A673 (cell line): ENCODE data around the gene KRTAP19-8. TPM values are rescaled to one million over a fixed set of nuclear protein-coding genes. Genes with fewer than 3 reads are reported as not detected.

ENCODE experiments used
- BruUV-seq: library from RNA; stranded (reverse); fragments of 400-500 nt; replicated peaks from 2 replicates; lab custom pipeline; 2021; lab: Mats Ljungman, UMichigan
- CTCF ChIA-PET: fragments of 300-600 bp; sonication (Branson Sonifier 250); formaldehyde crosslinking; loops from one replicate; lab custom pipeline; 2022; ENCODE audit warnings: antibody characterized with exemption; lab: Charles Lee
- POLR2A ChIA-PET: fragments of 300-600 bp; sonication (Branson Sonifier 250); formaldehyde crosslinking; loops from one replicate; lab custom pipeline; 2022; ENCODE audit warnings: antibody characterized with exemption; ENCODE audit not compliant: low non-redundant PET; lab: Charles Lee
- DNase-seq: peaks from one replicate; pipeline ENCODE4 v3.0.0-alpha.2; 2015; ENCODE audit warnings: low spot score
- H3K27ac ChIP-seq: fragments of 200-600 bp; sonication (generic); 2 replicates; pipeline ENCODE4 v1.5.1; 2016; ENCODE audit warnings: mixed run types, low read depth, mild to moderate bottlenecking, mixed read lengths, antibody characterized with exemption, low read length; ENCODE audit not compliant: poor library complexity, severe bottlenecking
- H3K27me3 ChIP-seq: fragments of 200-600 bp; sonication (generic); replicated peaks from 2 replicates; pipeline ENCODE4 v1.6.1; 2017; ENCODE audit warnings: mixed run types, low read depth, mild to moderate bottlenecking, mixed read lengths, antibody characterized with exemption, low read length; ENCODE audit not compliant: insufficient read depth, poor library complexity
- H3K36me3 ChIP-seq: fragments of 200-600 bp; sonication (generic); 2 replicates; pipeline ENCODE4 v1.6.1; 2016; ENCODE audit warnings: mixed run types, mild to moderate bottlenecking, mixed read lengths, antibody characterized with exemption, low read length; ENCODE audit not compliant: insufficient read depth, poor library complexity, severe bottlenecking
- H3K4me1 ChIP-seq: fragments of 200-600 bp; sonication (generic); 2 replicates; pipeline ENCODE4 v1.6.1; 2017; ENCODE audit warnings: mixed run types, mild to moderate bottlenecking, mixed read lengths, antibody characterized with exemption, low read length; ENCODE audit not compliant: insufficient read depth, poor library complexity, severe bottlenecking
- H3K4me3 ChIP-seq: fragments of 200-600 bp; sonication (generic); 2 replicates; pipeline ENCODE4 v1.5.1; 2016; ENCODE audit warnings: low read depth, mixed run types, mild to moderate bottlenecking, mixed read lengths, low read length; ENCODE audit not compliant: poor library complexity, severe bottlenecking
- H3K9me3 ChIP-seq: fragments of 200-600 bp; sonication (generic); 2 replicates; pipeline ENCODE4 v1.6.1; 2016; ENCODE audit warnings: mixed run types, low read depth, mild to moderate bottlenecking, mixed read lengths, antibody characterized with exemption, low read length; ENCODE audit not compliant: poor library complexity, severe bottlenecking
- CTCF ChIP-seq: fragments of 300-800, 200-600 bp; sonication (generic); conservative IDR thresholded peaks from 2 replicates; pipeline ENCODE4 v1.5.1; 2017; ENCODE audit warnings: low read depth, mild to moderate bottlenecking, antibody characterized with exemption, low read length, moderate library complexity, mixed read lengths
- EZH2 ChIP-seq: fragments of 200-600 bp; sonication (generic); IDR thresholded peaks from 2 replicates; pipeline ENCODE4 v1.6.1; 2017; ENCODE audit warnings: borderline replicate concordance, low read depth, mild to moderate bottlenecking, mixed read lengths, antibody characterized with exemption, low read length; ENCODE audit not compliant: poor library complexity, severe bottlenecking
- intact Hi-C: fragments of 100-400 bp; cut with micrococcal nuclease; formaldehyde crosslinking; loops from one replicate; pipeline ENCODE4 v1.10.0; 2022; ENCODE audit not compliant: unreplicated experiment
- total RNA-seq: library from RNA; stranded (reverse); gene quantifications from 2 replicates; pipeline ENCODE4 v1.2.3, GENCODE V29; 2021

KRTAP19-8 gene
- total RNA-seq, 1 experiment from 2014 or later, result not detected

- no peaks in the 10 kb centered on the region for H3K4me1 ChIP-seq
- CTCF ChIA-PET, result no interaction called here
- BruUV-seq, result no TSS peak
- intact Hi-C loops, result no loop called here
- POLR2A ChIA-PET, result no interaction called here
- no peaks in the 10 kb centered on the region for H3K27me3 ChIP-seq
- no peaks in the 10 kb centered on the region for H3K36me3 ChIP-seq
- no peak overlapping the region for H3K4me3 ChIP-seq
- H3K9me3 ChIP-seq, result no peaks in the 10 kb centered on the region
- no peak for TF ChIP-seq EZH2
- no peak overlapping the region for H3K27ac ChIP-seq
- no peak for DNase-seq
Measured at GRCh38 chr21:31078796-31079195, 40.5 kb upstream of the KRTAP19-8 start.

DNA sequence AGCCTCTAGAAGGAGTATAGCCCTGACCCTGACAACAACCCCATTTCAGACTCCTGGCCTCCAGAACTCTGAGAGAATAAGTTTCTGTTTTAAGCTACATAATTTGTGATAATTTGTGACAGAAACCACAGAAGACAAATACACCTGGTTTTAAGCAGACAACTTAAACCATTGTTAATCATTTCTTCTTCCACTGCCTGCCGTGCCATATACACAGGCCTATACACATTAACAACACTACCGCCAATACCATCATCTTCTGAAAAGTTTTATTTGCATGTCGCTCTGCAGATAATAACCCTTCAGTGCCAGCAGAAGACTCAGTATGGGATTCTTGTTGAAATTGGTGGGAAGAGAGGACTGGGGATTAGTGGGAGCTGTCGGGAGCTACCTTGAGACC, 39.9 kb upstream of the KRTAP19-8 start:
- H3K36me3 ChIP-seq, result no peaks in the 10 kb centered on the region
- H3K4me3 ChIP-seq, result no peak overlapping the region
- intact Hi-C loops, result no loop called here
- no peak overlapping the region for H3K27ac ChIP-seq
- ChIA-PET CTCF (no interaction called here), POLR2A (no interaction called here)
- no TSS peak for BruUV-seq
- H3K27me3 ChIP-seq, result no peaks in the 10 kb centered on the region
- DNase-seq, result no peak
- no peak for TF ChIP-seq EZH2
- TF ChIP-seq CTCF, result no peak
- no peaks in the 10 kb centered on the region for H3K9me3 ChIP-seq
- no peaks in the 10 kb centered on the region for H3K4me1 ChIP-seq

DNA sequence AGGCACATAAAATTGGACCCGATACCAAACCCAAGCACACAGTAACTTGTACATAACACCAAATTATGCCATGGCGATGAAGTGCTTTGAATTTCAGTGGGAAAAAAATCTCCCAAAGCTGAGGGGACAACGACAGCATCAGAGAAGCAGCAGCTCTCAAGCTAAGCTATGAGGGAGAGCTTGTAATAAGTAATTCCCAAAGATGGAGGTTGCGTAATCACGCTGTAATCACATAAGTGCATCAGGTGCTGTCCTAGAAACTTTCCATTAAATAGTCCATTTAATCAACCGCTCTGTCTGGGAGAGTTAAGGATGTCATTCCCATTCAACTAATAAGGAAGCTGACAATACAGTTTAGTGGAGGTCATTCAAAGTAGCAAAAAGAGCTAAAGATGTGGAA, 37.6 kb upstream of the KRTAP19-8 start:
- ChIA-PET CTCF (no interaction called here), POLR2A (no interaction called here)
- Histone ChIP-seq H3K27ac (no peak overlapping the region), H3K4me3 (no peak overlapping the region), H3K9me3 (no peaks in the 10 kb centered on the region), H3K4me1 (no peaks in the 10 kb centered on the region), H3K36me3 (no peaks in the 10 kb centered on the region), H3K27me3 (no peaks in the 10 kb centered on the region)
- DNase-seq, result no peak
- no TSS peak for BruUV-seq
- intact Hi-C loops, result no loop called here
- TF ChIP-seq CTCF (no peak), EZH2 (no peak)

DNA sequence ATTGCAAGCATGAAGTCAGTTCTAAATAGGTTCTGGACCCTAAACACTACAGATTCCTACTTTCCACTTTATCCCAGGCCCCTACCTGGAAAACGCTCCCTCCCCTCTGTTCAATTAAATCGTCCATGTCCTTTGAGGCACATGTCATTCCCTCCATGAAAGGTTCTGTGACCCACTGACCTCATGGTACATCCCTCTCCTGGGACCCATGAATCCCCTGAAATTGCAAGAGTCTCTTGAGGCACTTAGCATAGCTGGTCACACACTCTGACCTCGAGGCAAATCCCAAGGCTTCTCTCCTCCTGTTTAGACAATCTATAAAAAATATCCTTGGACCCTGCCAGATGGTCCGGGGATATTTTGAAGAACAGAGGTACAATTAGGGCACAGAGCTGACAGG, 34.3 kb upstream of the KRTAP19-8 start:
- Histone ChIP-seq H3K4me3 (no peak overlapping the region), H3K36me3 (no peaks in the 10 kb centered on the region), H3K4me1 (no peaks in the 10 kb centered on the region), H3K27ac (no peak overlapping the region), H3K9me3 (no peaks in the 10 kb centered on the region), H3K27me3 (peaks cover 13% of the 10 kb centered on the region)
- ChIA-PET POLR2A (no interaction called here), CTCF (no interaction called here)
- no TSS peak for BruUV-seq
- DNase-seq, result no peak
- TF ChIP-seq CTCF (no peak), EZH2 (no peak)
- intact Hi-C loops, result no loop called here
